DOHH2 (cell line): ENCODE measurements around the gene MDGA2.

Experiments
- H3F3A ChIP-seq: fragments of 200-600 bp; sonication (generic), shearing (Covaris generic); 2 replicates; pipeline ENCODE4 v1.6.0; 2016; ENCODE audit warnings: antibody characterized with exemption, mild to moderate bottlenecking; ENCODE audit not compliant: control insufficient read depth, insufficient read depth
- H3K27ac ChIP-seq: fragments of 200-600 bp; sonication (generic); 2 replicates; pipeline ENCODE4 v1.5.1; 2014; ENCODE audit warnings: low read depth, mild to moderate bottlenecking, low read length, moderate library complexity
- H3K27me3 ChIP-seq: fragments of 200-600 bp; sonication (generic); 2 replicates; pipeline ENCODE4 v1.6.1; 2014; ENCODE audit warnings: mild to moderate bottlenecking, low read length, mixed read lengths; ENCODE audit not compliant: control insufficient read depth
- H3K36me3 ChIP-seq: fragments of 200-600 bp; sonication (generic); 2 replicates; pipeline ENCODE4 v1.6.1; 2014; ENCODE audit warnings: mild to moderate bottlenecking, low read length, moderate library complexity, mixed read lengths; ENCODE audit not compliant: control insufficient read depth
- H3K4me1 ChIP-seq: fragments of 200-600 bp; sonication (generic); 2 replicates; pipeline ENCODE4 v1.6.1; 2014; ENCODE audit warnings: mild to moderate bottlenecking, low read length, mixed read lengths; ENCODE audit not compliant: control insufficient read depth
- H3K4me2 ChIP-seq: fragments of 200-600 bp; sonication (generic); 2 replicates; pipeline ENCODE4 v1.6.0; 2014; ENCODE audit warnings: mild to moderate bottlenecking, low read length, moderate library complexity
- H3K4me3 ChIP-seq: fragments of 200-600 bp; sonication (generic); 2 replicates; pipeline ENCODE4 v1.5.1; 2014; ENCODE audit warnings: mild to moderate bottlenecking, low read length, mixed read lengths
- H3K79me2 ChIP-seq: fragments of 200-600 bp; sonication (generic); 2 replicates; pipeline ENCODE4 v1.6.1; 2014; ENCODE audit warnings: mild to moderate bottlenecking, low read length, mixed read lengths; ENCODE audit not compliant: control insufficient read depth
- H3K9me2 ChIP-seq: fragments of 200-600 bp; sonication (generic); replicated peaks from 2 replicates; pipeline ENCODE4 v1.6.1; 2014; ENCODE audit warnings: mild to moderate bottlenecking, low read length, mixed read lengths; ENCODE audit not compliant: control insufficient read depth
- H3K9me3 ChIP-seq: fragments of 200-600 bp; sonication (generic); 2 replicates; pipeline ENCODE4 v1.6.1; 2014; ENCODE audit warnings: antibody characterized with exemption, low read length, mixed read lengths; ENCODE audit not compliant: control insufficient read depth, insufficient read depth
- H4K20me1 ChIP-seq: fragments of 200-600 bp; sonication (generic); 2 replicates; pipeline ENCODE4 v1.6.0; 2014; ENCODE audit warnings: low read depth, mild to moderate bottlenecking, antibody characterized with exemption, low read length, moderate library complexity; ENCODE audit not compliant: control insufficient read depth, insufficient read depth
- EZH2phosphoT487 ChIP-seq: fragments of 200-600 bp; sonication (generic); IDR thresholded peaks from 2 replicates; pipeline ENCODE4 v1.6.1; 2017; ENCODE audit warnings: borderline replicate concordance, mild to moderate bottlenecking, antibody characterized with exemption, low read length, moderate library complexity, mixed read lengths
- TF ChIP-seq, protein P1 (sequence below): fragments of 200-600 bp; sonication (generic); IDR thresholded peaks from one replicate; pipeline ENCODE4 v1.5.1; 2014; ENCODE audit warnings: antibody characterized with exemption, mild to moderate bottlenecking, low read depth, low read length; ENCODE audit not compliant: poor library complexity, severe bottlenecking

MDGA2 gene

DNA sequence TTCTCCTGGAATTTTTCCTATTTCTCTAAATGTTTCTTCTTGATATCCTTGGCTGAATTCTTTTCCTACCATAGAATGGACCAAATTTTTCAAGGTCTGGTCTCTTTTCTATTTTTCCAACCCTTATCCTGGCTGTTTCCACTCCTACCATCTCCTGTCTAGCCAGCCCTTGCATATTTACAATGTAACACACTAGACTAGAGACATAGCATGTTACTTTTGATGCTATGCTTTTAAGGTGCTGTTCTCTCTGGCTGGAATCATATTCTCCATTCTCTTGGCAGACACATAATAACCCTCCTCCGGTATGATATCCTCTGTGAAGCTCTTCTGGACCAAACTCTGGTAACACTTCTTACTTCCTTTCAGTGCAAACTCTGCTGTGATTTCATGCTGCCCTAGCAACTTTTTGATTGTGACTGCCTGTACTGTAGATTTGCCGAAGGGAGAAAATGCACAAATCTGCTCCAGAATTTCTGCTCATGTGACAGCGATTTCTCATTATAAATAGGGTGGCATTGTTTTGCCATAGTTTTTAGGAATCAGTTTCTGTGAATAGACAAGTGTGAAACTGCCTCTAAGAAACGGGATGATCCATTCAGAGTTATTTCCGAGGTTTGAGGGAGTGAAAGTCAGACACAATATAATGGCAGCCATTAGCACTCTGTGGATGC is 284.4 kb downstream of the MDGA2 start:
- H3K9me2 ChIP-seq = no peaks in the 10 kb centered on the region; the same call in 1 of the 2 replicates
- no peaks in the 10 kb centered on the region for H3K79me2 ChIP-seq
- no peaks in the 10 kb centered on the region for H3K27me3 ChIP-seq
- no peak overlapping the region for H3K4me3 ChIP-seq
- no peaks in the 10 kb centered on the region for H3K4me1 ChIP-seq
- H3F3A ChIP-seq = no peaks in the 10 kb centered on the region
- no peak overlapping the region for H3K27ac ChIP-seq
- TF ChIP-seq, protein P1, sequence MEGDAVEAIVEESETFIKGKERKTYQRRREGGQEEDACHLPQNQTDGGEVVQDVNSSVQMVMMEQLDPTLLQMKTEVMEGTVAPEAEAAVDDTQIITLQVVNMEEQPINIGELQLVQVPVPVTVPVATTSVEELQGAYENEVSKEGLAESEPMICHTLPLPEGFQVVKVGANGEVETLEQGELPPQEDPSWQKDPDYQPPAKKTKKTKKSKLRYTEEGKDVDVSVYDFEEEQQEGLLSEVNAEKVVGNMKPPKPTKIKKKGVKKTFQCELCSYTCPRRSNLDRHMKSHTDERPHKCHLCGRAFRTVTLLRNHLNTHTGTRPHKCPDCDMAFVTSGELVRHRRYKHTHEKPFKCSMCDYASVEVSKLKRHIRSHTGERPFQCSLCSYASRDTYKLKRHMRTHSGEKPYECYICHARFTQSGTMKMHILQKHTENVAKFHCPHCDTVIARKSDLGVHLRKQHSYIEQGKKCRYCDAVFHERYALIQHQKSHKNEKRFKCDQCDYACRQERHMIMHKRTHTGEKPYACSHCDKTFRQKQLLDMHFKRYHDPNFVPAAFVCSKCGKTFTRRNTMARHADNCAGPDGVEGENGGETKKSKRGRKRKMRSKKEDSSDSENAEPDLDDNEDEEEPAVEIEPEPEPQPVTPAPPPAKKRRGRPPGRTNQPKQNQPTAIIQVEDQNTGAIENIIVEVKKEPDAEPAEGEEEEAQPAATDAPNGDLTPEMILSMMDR = no peak
- H3K36me3 ChIP-seq = no peaks in the 10 kb centered on the region
- H4K20me1 ChIP-seq = no peaks in the 10 kb centered on the region
- H3K4me2 ChIP-seq = no peak overlapping the region
- H3K9me3 ChIP-seq = no peaks in the 10 kb centered on the region

DNA sequence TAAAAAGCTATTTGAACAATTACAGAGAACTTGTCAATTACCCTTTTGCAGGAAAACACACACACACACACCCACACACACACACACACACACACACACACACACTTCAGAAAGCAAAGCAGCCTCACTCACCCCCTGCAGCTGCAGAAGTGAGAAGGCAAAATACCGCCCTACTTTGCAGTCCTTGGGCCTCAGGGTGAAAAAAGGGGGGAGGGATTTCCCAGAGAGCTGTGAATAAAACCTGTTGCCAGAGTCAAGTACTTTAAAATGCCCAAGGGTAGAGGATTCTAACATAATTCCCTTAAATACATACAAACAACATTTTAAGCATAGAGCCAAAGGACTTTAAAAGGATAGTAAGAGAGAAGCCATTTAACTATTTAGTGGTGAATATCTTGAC is 285.9 kb downstream of the MDGA2 start:
- H3K9me3 ChIP-seq = no peaks in the 10 kb centered on the region
- no peaks in the 10 kb centered on the region for H3K36me3 ChIP-seq
- H3F3A ChIP-seq = no peaks in the 10 kb centered on the region
- H3K9me2 ChIP-seq = no peaks in the 10 kb centered on the region; the same call in 1 of the 2 replicates
- no peaks in the 10 kb centered on the region for H3K27me3 ChIP-seq
- no peak overlapping the region for H3K4me2 ChIP-seq
- H3K79me2 ChIP-seq = no peaks in the 10 kb centered on the region
- no peaks in the 10 kb centered on the region for H4K20me1 ChIP-seq
- no peak overlapping the region for H3K27ac ChIP-seq
- H3K4me3 ChIP-seq = no peak overlapping the region
- no peak for TF ChIP-seq EZH2phosphoT487
- TF ChIP-seq, protein P1 = no peak
- H3K4me1 ChIP-seq = no peaks in the 10 kb centered on the region

DNA sequence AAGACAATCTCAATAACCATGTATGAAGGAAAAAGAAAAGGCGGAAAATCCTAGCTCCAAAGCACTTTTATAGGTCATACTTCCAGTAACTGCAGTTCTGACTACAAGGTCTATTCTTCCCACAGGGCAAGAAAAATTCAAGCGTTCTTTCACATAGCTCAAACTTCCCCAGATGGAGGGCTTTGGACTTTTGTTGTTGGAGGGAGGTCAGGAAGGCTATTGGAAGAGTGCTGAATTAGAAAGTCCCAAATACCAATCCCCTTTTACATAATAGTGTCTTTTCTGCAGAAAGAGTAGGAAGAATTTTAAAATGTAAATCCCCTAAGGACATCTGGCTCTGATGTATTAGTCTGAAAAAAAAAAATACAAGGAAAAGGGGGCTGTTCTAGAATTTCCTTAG is 309.4 kb downstream of the MDGA2 start:
- Histone ChIP-seq H3K9me3 (no peaks in the 10 kb centered on the region), H3K27me3 (no peaks in the 10 kb centered on the region), H4K20me1 (no peaks in the 10 kb centered on the region), H3K9me2 (no peaks in the 10 kb centered on the region), H3K4me2 (no peak overlapping the region), H3K36me3 (no peaks in the 10 kb centered on the region), H3K4me1 (no peaks in the 10 kb centered on the region), H3K79me2 (no peaks in the 10 kb centered on the region), H3K4me3 (no peak overlapping the region), H3F3A (no peaks in the 10 kb centered on the region), H3K27ac (no peak overlapping the region)
- TF ChIP-seq EZH2phosphoT487 = no peak
- TF ChIP-seq, protein P1 = no peak
